Stimulated activated effector memory CD8-positive, alpha-beta T cell treated with anti-CD3 and anti-CD28 coated beads, Interleukin-12 subunit alpha, Interleukin-12 subunit beta, amount 100 ng/mL, for 72 hours (primary cell): ENCODE measurements around the gene MBOAT2.

Experiments used
- ATAC-seq: fragments of 150-1000 bp; cut with Tn5 transposase; 2 replicates; pipeline ENCODE4 v1.10.0; 2021
- DNase-seq, 2 donors: peaks; one replicate each; pipeline ENCODE4 v3.0.0; 2021 to 2022; ENCODE audit warnings: low spot score in 2 of 2
- H3K27ac Mint-ChIP-seq: one replicate; pipeline ENCODE4 v1.8.0; 2022; ENCODE audit warnings: mild to moderate bottlenecking, mixed read lengths
- H3K36me3 Mint-ChIP-seq: one replicate; pipeline ENCODE4 v1.8.0; 2022; ENCODE audit warnings: mild to moderate bottlenecking, mixed read lengths
- H3K4me1 Mint-ChIP-seq: one replicate; pipeline ENCODE4 v1.8.0; 2022; ENCODE audit warnings: mixed read lengths
- H3K4me3 Mint-ChIP-seq: one replicate; pipeline ENCODE4 v1.8.0; 2022; ENCODE audit warnings: mild to moderate bottlenecking, mixed read lengths
- H3K9me3 Mint-ChIP-seq: one replicate; pipeline ENCODE4 v1.8.0; 2022; ENCODE audit warnings: mixed read lengths

The MBOAT2 gene

GRCh38 chr2:8836971-8837794, 166.3 kb downstream of the MBOAT2 start, which contains the start of gene KIDINS220:
Gene KIDINS220, minus strand, starts transcription at chr2:8837613. Its CDS starts 10,520 bp downstream, at chr2:8827093.
- H3K4me1 Mint-ChIP-seq = peaks cover 47% of the 10 kb centered on the region
- no peaks in the 10 kb centered on the region for H3K36me3 Mint-ChIP-seq
- H3K9me3 Mint-ChIP-seq = no peaks in the 10 kb centered on the region
- DNase-seq (peak; percentile 73 to 89), ATAC-seq (peak; percentile 92)
- H3K4me3 Mint-ChIP-seq = peak within 1 kb of the TSS; percentile 99
- peak within 1 kb of the TSS; percentile 99 for H3K27ac Mint-ChIP-seq

DNA sequence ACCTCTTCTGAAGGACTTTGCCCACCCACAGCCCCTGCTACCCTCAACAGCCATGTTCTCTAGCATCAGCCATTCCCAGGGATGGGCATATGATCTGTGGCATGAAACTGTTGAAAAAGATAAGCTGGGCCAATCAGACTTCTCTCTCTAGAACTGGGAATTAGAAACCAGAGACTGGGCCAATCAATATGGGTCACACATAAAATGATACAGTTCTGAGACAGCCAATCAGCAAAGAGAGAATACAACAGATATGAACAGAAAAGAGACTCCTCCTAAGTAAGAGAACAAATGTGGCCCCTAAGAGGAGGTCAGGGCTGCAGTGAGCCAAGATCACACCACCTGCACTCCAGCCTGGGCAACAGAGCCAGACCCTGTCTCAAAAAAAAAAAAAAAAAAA, 168.2 kb downstream of the MBOAT2 start:
- Mint-ChIP-seq H3K4me3 (peak overlapping the region; percentile 99), H3K36me3 (no peaks in the 10 kb centered on the region), H3K9me3 (no peaks in the 10 kb centered on the region), H3K27ac (no peak overlapping the region), H3K4me1 (peaks cover 60% of the 10 kb centered on the region)
- ATAC-seq = no peak
- DNase-seq = no peak

- no peak for ATAC-seq
- DNase-seq = no peak
- Mint-ChIP-seq H3K36me3 (no peaks in the 10 kb centered on the region), H3K27ac (no peak overlapping the region), H3K4me3 (no peak overlapping the region), H3K4me1 (peaks cover 70% of the 10 kb centered on the region), H3K9me3 (no peaks in the 10 kb centered on the region)
Observed at GRCh38 chr2:8833853-8834252, 169.6 kb downstream of the MBOAT2 start.

- H3K4me1 Mint-ChIP-seq = peaks cover 76% of the 10 kb centered on the region
- peaks cover 10% of the 10 kb centered on the region for H3K36me3 Mint-ChIP-seq
Observed at GRCh38 chr2:8831516-8831915, 172.0 kb downstream of the MBOAT2 start.

GRCh38 chr2:8827729-8828128, 175.8 kb downstream of the MBOAT2 start:
- Mint-ChIP-seq H3K9me3 (no peaks in the 10 kb centered on the region), H3K4me1 (peaks cover 50% of the 10 kb centered on the region), H3K27ac (peak overlapping the region; percentile 66), H3K36me3 (peaks cover 38% of the 10 kb centered on the region), H3K4me3 (no peak overlapping the region)
- no peak for DNase-seq
- peak; percentile 19 for ATAC-seq

More at GRCh38 chr2:8831516-8831915, 172.0 kb downstream of the MBOAT2 start:
- no peaks in the 10 kb centered on the region for H3K9me3 Mint-ChIP-seq
- peak overlapping the region; percentile 35 for H3K27ac Mint-ChIP-seq
- DNase-seq (no peak), ATAC-seq (peak; percentile 36)
- H3K4me3 Mint-ChIP-seq = no peak overlapping the region

GRCh38 chr2:8822218-8822617, 181.3 kb downstream of the MBOAT2 start:
- H3K4me3 Mint-ChIP-seq = no peak overlapping the region
- H3K27ac Mint-ChIP-seq = no peak overlapping the region
- no peaks in the 10 kb centered on the region for H3K9me3 Mint-ChIP-seq
- DNase-seq = no peak
- no peak for ATAC-seq
- H3K4me1 Mint-ChIP-seq = peaks cover 8% of the 10 kb centered on the region
- peaks cover 64% of the 10 kb centered on the region for H3K36me3 Mint-ChIP-seq

- ATAC-seq = no peak
- no peak overlapping the region for H3K27ac Mint-ChIP-seq
- H3K4me1 Mint-ChIP-seq = peaks cover 6% of the 10 kb centered on the region
- H3K4me3 Mint-ChIP-seq = no peak overlapping the region
- no peaks in the 10 kb centered on the region for H3K9me3 Mint-ChIP-seq
- DNase-seq = no peak
- H3K36me3 Mint-ChIP-seq = peaks cover 60% of the 10 kb centered on the region
Observed at GRCh38 chr2:8821276-8822217, 181.9 kb downstream of the MBOAT2 start.

DNA sequence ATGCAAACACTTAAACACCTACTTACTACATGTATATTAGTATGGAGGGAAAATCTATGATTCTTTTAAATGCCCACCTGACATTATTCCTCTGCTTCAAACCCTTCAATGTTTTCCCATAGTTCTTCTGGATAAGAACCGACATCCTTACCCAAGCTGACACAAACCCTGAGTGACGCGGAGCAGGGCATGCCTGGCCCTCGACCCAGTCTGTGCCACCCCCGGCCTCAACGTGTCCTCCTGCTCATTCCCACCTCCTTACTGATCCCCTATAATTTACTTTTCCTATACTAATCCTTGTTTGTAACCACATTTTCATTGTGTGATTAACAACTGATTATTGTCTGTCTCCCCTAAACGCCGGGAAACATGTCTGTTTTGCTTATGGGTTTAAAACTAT, 183.5 kb downstream of the MBOAT2 start:
- Mint-ChIP-seq H3K4me1 (peaks cover 6% of the 10 kb centered on the region), H3K9me3 (no peaks in the 10 kb centered on the region), H3K27ac (no peak overlapping the region), H3K36me3 (peaks cover 49% of the 10 kb centered on the region), H3K4me3 (no peak overlapping the region)
- ATAC-seq (no peak), DNase-seq (no peak)

DNA sequence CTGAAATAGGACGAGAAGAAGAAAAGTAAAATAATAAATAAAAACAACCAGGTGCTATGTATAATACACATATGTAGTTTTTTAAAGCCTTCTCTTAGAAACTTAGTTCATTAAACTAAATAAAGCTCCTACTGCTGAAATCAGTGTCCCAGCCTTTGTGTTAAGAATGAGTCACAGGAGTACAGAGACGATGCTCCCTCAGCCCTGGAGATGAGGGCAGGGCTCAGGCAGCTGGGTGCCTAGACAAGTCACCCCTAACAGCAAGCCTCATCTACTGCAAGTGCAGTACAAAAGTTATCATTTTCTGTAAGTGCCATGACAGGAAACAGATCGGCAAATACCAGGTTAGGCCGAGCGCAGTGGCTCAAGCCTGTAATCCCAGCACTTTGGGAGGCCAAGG, 184.3 kb downstream of the MBOAT2 start:
- peaks cover 6% of the 10 kb centered on the region for H3K4me1 Mint-ChIP-seq
- DNase-seq (no peak), ATAC-seq (no peak)
- H3K4me3 Mint-ChIP-seq = no peak overlapping the region
- peaks cover 51% of the 10 kb centered on the region for H3K36me3 Mint-ChIP-seq
- H3K9me3 Mint-ChIP-seq = no peaks in the 10 kb centered on the region
- H3K27ac Mint-ChIP-seq = no peak overlapping the region

GRCh38 chr2:8817221-8817620, 186.3 kb downstream of the MBOAT2 start:
- Mint-ChIP-seq H3K27ac (no peak overlapping the region), H3K4me1 (peaks cover 6% of the 10 kb centered on the region), H3K36me3 (peaks cover 57% of the 10 kb centered on the region), H3K9me3 (no peaks in the 10 kb centered on the region), H3K4me3 (no peak overlapping the region)
- no peak for ATAC-seq
- DNase-seq = no peak

GRCh38 chr2:8806885-8807704, 196.4 kb downstream of the MBOAT2 start:
- H3K36me3 Mint-ChIP-seq = peaks cover 63% of the 10 kb centered on the region
- H3K4me3 Mint-ChIP-seq = no peak overlapping the region
- H3K27ac Mint-ChIP-seq = no peak overlapping the region
- DNase-seq = no peak
- no peak for ATAC-seq
- H3K9me3 Mint-ChIP-seq = no peaks in the 10 kb centered on the region
- H3K4me1 Mint-ChIP-seq = peaks cover 21% of the 10 kb centered on the region

DNA sequence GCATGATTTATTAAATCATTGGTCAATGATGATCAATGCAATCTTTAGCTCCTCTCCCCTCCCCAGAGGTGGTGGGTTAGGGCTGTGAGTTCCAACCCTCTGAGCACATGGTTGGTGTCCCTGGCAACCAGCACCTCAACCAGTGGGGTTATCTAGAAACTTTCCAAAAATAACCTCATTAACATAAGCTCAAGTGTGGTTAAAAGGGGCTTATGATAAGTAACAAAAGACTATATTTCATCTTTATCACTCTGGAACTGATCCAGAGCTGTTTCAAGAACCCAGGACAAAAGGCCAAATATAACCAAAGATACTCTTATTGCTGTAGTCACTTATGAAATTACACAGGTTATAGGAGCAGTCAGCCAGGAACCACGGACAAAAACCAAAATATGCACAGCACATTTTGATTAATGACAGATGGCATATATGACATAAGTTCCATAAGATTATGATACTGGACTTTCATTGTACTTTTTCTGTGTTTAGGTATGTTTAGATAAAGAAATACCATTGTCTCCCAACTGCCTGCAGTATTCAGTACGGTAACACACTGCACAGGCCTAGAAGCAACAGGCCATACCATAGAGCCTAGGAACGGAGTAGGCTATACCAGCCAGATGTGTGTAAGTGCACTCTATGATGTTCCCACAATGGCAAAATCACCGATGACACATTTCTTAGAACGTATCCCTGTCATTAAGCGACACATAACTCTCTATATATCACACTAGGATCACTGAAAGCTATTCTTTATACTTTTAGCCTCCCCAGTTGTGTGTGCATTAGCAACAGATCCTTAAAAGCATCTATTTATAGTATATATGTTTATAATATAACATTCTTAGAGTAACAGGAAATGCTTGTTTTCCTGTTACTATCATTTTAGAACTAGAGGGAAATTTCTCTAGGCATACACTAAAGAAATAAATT, 197.9 kb downstream of the MBOAT2 start:
- H3K36me3 Mint-ChIP-seq = peaks cover 59% of the 10 kb centered on the region
- peaks cover 26% of the 10 kb centered on the region for H3K4me1 Mint-ChIP-seq
- ATAC-seq (no peak), DNase-seq (no peak)
- H3K9me3 Mint-ChIP-seq = no peaks in the 10 kb centered on the region
- H3K27ac Mint-ChIP-seq = peak overlapping the region; percentile 72
- no peak overlapping the region for H3K4me3 Mint-ChIP-seq

GRCh38 chr2:8803658-8804379, 199.7 kb downstream of the MBOAT2 start:
- peak; percentile 29 to 75 for DNase-seq
- H3K9me3 Mint-ChIP-seq = no peaks in the 10 kb centered on the region
- peak overlapping the region; percentile 77 for H3K27ac Mint-ChIP-seq
- peaks cover 26% of the 10 kb centered on the region for H3K4me1 Mint-ChIP-seq
- no peak overlapping the region for H3K4me3 Mint-ChIP-seq
- H3K36me3 Mint-ChIP-seq = peaks cover 64% of the 10 kb centered on the region
- ATAC-seq = peak; percentile 99
